ENCODE measurements around the gene AK1. TPM values are rescaled to one million over a fixed set of nuclear protein-coding genes. Genes with fewer than 3 reads are reported as not detected.
"Not testable (repeated sequence)": the region's sequence is repeated elsewhere in the genome, so short reads cannot be mapped to it uniquely, and the experiment has no call there.

The AK1 gene
- total RNA-seq, 1 donor from 2014 or later, result 50.2 TPM

DNA sequence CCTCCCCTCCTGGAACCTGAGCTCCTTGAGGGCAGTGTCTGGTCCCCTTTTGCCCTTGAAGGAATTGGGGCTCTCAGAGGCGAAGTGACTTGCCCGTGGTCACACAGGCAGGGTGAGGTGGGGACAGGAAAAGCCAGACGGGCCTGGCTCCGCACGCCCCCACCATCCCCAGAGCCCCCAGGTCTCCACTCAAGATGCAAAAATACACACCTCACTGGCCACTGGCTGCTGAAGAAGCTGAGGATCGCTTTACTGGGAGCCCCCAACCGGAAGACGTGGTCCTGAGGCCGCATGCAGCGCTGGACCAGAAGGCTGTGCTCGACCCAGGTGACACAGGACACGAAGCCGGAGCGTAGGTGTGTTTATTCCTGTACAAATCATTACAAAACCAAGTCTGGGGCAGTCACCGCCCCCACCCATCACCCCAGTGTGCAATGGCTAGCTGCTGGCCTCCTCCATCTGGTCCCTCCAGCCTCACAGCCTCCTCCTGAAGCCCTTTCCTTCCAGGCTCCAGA, 7.6 kb upstream of the AK1 start:
- no peak for DNase-seq (ENCODE audit: low read depth, low spot score)

DNA sequence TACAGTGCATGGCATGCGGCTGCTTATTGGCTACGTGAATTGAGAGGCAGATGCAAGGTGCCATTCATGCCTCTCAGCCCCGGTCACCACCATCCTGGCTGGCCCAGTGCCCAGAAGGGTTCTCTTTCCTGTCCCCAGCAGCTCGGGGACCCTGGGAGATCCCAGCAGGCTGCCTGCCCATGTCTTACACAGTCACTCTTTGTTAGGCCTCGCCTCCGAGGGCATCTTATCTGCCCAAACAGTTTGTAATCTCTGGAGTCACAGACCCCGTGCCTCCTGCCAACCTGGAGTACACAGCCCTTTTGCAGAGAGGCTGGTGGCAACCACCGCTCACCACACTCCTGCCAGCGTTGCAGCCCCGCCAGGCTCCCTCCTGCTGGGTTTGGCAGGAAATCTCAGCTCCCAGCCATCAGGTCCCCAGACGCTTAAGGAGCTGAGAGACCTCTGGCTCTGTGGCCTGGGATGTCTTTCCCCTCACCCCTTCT, 7.0 kb upstream of the AK1 start:
- DNase-seq (ENCODE audit: low read depth, low spot score), result no peak

DNA sequence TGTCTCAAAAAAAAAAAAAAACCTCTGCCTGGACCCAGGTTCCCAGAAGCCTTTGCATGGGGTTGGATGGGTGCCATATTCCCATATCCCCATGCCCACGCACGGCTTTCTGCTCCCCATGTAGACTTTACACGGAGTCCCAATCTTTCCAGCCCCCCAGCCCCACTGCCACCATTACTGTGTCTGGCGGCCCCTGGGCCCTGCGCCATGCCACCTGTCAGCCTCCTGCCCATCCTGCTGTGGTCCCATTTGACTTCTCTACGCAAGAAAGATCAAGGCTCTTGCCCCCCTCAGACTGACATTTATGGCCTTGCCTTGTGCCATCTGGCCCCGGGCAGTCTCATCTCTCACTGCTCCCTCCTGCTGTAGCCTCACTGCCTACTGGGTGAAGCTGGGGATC, 6.5 kb upstream of the AK1 start:
- DNase-seq (ENCODE audit: low read depth, low spot score), result no peak

DNA sequence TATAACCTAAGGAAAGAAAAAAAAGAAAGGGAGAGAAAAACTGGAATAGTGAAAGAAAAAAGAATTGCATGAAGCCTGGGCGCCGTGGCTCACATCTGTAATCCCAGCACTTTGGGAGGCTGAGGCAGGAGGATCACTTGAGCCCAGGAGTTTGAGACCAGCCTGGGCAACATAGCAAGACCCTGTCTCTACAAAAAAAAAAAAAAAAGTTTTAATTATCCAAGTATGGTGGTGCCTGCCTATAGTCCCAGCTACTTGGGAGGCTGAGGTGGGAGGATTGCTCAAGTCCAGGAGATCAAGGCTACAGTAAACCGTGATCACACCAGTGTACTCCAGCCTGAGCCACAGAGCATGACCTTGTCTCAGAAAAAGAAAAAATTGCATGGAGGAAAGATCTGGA, 4.2 kb upstream of the AK1 start:
- DNase-seq (ENCODE audit: low read depth, low spot score), result not testable (repeated sequence)

DNA sequence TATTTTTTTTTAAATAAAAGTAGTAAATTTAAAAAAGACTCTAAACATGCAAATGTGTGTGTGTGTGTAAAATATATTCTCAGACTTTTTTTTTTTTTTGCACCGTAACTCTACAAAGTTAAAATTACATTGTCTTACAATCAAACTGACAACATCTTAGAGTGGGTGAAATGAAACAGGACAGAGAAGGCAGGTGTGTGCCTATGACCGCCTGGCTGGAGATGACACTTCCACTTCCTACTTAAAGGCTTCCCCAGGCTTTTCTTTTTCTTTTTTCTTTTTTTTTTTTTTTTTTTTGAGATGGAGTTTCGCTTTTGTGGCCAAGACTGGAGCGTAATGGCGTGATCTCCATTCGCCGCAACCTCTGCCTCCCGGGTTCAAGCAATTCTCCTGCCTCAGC, 2.7 kb upstream of the AK1 start:
- DNase-seq (ENCODE audit: low read depth, low spot score), result no peak

DNA sequence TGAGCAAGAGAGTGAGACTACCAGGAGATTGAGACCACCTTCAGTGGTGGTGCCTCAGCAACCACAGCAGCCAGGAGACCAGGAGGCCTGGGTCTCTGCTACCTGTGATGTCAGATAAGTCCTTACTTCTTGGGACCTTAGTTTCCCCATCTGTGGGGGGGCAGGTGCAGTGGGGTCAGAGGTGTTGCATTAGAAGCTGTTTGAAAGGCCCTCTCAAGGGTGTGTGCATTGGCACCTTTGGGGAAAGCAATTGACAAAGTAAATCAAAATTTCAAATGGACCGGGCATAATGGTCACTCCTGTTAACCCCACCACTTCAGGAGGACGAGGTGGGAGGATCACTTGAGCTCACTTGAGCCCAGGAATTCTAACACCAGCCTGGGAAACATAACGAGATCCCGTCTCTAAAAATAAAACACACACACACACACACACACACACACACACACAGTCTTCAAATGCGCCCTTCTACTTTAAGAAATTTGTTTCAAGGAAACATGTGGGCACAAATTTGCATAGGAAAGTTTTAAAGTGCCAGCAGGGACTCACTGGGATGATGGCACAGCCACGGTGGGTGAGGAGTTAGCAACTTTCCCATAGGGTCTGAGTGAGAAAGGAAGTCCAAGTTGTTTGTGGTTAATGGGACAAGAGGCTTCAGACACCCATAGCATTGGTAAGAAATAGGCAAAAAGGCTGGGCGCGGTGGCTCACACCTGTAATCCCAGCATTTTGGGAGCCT, 1.3 kb upstream of the AK1 start:
- no peak for DNase-seq (ENCODE audit: low read depth, low spot score)

DNA sequence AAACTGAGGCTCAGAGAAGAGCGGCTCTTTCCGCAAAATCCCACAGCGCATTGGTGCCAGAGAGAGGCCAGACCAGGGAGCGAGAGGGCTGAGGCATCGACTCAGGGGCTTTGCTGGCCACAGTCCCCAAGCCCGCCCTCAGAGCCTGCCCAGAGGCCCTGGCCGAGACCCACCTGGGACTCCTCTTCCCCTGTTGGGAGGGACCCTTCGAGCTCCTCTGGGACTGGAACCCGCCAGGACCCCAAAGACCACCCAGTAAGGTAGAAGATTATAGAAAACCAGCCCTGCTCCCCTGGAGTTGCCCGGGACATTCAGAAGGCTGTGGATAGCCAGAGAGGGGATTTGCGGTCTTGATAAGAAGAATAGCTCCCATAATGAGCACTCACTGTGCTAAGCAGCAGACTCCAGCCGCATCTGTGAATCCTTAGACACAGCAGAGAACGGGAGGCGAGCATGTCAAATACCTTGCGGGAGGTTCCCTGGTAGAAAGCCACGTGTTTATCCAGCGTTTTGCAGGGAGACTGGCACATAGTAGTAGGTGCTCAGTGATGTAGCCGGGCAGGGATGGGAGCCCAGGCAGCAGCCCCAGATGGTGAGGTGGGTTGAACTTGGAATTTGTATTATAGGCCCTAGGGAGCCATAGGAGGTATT, 651 bp upstream of the AK1 start:
- no peak for DNase-seq (ENCODE audit: low read depth, low spot score)

DNA sequence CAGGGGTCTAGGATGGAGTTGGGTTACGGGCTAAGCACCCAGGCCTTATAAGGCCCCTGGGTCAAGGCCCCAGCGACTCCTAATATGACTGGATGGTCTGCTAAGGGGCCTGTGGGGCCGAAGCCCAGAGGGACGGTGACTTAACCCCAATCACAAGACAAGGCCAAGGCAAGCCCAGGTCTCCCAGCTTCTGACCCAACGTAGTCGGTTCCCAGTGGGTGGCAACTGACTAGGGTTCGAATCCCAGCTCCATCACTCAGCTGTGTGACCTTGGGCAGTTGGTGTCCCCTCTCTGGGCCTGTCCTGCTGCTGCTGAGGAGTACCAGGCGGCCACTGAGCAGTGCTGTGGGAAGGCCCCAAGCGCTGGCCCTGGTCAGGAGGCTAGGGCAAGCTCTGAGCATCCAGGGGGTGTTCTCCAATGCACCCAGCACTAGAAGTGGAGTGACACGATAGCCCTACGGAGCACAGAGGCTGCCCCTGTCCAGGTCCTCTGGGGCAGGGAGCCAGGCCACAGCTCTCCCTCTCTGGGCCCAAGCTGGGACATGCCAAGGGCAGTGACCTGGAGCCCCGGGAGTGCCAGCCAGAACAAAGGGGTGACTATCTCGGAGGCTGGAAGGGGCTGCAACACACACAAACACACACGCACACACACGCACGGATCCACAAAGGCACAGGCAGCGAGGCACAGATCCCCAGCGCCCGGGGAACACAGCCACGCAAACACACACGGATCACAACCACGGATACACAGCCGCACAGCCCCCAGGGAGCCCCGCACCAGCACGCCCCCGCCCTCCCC, 512 bp downstream of the AK1 start:
- DNase-seq (ENCODE audit: low read depth, low spot score), result no peak

DNA sequence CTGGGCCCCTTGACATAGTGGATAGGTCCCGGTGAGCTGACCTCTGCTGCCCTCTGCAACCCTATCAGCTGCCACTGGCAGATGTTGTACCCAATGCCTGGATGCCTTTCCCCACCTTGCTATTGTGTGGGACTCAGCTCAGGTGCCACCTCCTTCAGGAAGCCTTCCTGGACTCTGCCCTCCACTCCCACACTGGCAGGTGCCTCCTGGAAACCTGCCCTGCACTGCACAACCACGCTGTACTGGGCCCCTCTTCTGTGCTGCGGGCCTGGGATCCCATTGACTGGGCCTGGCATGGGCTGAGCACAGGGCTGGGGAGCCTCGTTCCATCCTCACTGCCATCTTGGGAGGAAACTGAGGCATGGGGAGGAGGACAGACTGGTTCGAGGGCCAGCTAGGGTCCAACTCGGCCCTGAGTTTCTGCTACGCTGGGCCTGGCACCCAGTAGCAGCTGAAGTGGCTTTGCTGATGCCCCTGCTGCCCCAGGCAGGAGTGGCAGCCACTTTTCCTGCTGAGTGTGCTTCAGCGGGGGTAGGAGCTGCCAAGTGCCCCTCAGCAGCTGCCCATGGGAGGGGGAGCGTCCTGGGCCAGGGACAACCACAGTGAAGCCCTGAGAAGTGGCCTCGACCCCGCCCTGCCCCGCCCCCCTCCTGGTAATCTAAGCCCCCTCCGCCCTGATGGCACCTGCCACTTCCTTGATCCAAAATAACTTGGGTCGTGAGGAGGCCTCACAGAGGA, 1.3 kb downstream of the AK1 start:
- DNase-seq (ENCODE audit: low read depth, low spot score), result no peak

DNA sequence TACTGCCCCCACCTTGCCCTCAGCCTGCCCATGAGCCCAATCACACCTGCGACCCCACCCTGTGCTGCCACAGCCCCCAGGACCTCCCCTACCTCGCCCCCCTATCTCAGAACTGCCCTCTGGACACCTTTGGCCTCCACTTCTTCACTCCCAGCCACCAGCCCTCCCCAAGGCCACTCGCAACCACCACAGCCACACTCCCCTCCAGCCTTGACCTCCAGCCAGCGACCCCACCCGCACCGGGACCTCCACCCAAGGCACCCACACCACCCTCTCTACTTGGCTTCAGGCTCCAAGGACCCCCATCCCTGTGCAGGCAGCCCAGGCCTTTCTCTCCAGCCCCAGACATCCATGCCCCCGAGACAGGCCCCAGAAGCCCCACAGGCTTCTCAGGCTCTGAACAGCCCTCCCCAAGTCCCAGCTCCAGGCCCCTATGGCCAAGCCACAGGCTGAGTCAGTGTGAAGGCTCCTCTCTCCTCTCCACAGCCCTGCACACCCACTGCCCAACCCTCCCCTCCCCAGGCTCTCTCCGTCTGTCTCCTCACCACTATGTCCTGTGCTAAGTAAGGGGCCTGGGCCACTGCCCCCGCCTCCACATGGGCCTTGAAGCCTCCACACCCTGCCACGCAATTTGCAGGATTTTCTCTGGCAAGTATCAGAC, 2.0 kb downstream of the AK1 start:
- DNase-seq (ENCODE audit: low read depth, low spot score), result no peak

DNA sequence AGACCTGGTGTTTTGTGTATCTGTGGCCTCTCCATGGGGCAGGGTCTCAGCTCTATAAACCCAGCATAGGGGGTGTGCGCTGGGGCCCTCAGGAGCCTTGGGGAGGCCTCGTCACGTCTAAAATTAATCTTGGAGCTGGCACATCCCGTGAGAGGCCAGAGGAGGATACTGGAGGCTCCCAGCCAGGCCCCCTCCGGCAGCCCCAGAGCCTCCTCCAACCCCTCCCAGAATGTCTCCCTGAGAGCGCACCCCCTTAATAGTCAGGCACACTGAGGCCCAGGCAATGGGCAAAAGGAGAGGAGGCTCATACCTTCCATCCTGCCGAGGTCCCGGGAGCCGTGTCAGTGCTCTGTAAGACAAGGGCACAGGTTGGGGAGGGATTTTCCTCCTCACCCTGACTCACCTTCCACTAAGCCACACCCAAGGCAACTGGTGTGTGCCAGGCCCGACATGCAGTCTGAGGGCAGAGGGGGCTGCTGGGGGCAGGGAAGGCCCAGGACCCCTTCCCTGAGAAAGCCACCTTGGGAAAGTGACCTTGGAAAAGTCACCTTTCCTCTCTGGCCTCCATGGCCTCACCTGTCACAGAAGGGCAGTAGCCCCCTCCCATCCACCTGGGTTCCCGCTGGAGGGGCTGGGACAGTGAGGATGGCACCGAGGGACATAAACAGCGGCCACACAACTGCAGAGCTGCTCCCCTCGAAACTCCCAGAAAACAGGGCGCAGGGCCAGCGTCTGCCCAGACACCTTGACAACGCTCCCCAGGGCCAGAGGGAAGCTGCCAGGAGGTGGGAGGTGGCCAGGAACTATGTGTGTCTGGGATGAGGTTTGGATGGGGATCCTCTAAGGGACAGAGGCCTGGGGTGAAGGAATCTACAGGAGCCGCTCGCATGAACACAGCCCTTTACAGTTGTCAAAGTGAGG, 2.9 kb downstream of the AK1 start:
- DNase-seq (ENCODE audit: low read depth, low spot score), result no peak

DNA sequence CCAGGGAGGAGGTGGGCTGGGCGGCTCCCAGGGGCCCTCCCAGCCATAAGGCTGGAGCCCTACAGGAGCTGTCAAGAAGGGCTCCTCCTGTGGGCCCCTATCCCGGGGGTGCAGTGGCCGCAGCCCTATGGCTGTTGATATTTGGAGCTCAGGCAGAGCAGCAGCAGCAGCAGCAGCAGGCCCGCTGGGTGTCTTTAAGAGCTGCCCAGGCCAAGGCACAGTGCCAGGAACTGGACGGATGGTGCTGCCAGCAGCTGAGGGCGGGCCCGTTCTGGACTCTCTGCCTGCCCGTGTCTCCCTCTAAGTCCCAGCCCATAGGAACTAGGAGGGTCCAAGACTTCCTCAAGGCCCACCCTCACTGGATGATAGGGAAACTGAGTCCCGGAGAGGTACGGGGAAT, 3.6 kb downstream of the AK1 start:
- DNase-seq (ENCODE audit: low read depth, low spot score), result no peak

DNA sequence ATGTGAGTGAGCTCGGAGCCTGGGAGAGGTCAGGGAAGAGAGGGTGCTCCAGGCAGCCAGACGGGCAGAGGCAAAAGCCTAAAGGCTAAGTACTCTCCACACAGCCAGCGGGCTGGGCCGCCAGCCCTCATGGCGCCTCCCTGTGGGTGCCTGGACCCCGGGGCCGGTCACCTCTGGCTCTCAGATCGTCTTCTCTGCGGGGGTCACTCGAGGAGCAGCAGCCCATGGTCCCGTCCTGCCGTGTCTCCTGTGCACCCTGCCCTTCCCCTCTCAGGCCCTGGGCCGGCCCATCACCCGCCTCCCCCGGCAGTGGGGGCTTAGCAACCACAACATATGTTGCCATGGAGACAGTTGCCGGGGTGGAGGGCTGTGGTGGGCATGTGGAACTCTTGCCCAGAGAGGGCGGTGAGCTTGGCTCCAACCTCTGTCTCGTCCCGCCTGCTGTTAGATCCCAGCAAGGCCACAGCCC, 4.2 kb downstream of the AK1 start:
- no peak for DNase-seq (ENCODE audit: low read depth, low spot score)

DNA sequence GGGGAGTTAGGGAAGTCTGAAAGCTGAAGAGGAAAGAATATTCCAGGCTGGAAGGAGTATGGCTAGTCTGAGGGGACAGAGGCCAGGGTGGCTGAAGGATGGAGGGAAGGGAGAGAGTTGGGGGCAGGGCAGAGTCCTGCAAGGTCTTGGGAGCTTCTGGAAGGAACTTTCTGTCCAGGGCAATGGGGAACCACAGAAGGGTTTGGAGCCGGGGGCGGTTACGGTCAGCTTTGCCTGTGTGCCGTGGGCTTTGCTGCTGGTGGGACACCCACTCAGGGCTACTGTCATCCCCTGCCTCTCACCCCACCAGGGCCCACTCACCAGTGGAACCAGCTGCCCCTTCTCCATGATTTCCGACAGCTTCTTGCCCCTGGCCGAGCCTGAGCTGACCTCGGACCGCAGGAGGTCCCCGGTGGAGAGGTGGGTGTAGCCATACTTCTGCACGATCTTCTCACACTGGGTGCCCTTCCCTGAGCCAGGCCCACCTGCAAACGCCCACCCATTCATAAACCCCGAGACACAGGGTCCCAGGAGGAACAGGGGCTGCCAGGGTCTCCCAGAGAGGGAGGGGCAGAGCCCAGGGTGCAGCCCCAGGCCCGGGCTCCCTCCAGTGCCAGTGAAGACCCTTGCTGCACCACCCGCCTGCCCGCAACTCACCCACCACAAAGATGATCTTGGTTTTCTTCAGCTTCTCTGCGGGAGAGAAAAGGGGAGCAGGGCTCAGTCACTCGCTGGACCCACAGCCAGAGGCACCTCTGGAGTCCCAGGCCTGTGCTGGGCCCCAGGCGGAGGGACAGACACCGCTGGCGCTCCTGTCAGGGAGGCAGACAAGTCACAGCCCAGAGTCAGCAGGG, 4.9 kb downstream of the AK1 start:
- no peak for DNase-seq (ENCODE audit: low read depth, low spot score)

DNA sequence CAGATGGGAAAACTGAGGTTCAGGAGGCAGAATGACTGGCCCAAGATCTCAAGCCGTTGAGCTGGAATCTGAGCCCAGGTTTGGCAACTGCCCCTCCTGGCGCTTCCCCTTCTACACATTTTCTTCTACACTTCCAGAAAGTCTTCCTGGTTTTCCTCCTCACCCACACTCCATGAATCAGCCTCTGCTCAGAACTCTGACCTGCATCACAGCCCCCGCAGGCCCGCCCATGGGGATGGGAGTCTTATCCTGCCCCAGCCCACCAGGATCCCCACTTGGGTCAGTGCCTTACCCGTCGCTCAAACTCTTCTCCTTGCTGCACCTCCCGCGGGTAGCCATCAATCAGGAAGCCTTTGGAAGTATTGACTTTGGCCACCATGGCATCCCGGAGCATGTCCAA, 5.9 kb downstream of the AK1 start:
- no peak for DNase-seq (ENCODE audit: low read depth, low spot score)

DNA sequence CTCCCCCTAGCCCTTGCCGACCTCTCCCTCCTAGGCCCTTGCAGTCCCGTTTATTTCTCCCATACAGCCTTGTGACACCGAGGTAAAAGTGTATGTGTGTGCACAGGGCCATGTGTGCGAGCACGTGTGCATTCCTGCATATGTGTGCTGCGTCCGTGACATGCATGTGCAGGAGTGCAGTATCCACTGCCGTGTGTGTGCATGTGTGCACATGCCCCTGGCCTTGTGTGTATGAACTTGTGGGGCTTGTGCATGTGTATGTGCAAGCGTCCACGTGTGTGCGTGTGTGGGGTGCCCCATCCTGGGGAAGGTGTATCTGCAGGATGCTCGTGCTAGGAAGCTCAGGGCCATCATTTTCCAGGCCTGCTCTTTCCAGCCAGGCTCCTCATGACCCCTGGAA, 6.6 kb downstream of the AK1 start:
- DNase-seq (ENCODE audit: low read depth, low spot score), result no peak

DNA sequence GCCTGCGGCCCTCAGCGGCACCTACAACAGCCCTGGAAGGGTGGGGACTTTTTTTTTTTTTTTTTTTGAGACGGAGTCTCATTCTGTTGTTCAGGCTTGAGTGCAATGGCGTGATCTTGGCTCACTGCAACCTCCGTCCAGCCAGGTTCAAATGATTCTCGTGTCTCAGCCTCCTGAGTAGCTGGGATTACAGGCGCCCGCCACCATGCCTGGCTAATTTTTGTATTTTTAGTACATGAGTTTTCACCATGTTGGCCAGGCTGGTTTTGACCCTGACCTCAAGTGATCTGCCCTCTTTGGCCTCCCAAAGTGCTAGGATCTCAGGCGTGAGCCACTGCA, 7.4 kb downstream of the AK1 start:
- DNase-seq (ENCODE audit: low read depth, low spot score), result not testable (repeated sequence)

DNA sequence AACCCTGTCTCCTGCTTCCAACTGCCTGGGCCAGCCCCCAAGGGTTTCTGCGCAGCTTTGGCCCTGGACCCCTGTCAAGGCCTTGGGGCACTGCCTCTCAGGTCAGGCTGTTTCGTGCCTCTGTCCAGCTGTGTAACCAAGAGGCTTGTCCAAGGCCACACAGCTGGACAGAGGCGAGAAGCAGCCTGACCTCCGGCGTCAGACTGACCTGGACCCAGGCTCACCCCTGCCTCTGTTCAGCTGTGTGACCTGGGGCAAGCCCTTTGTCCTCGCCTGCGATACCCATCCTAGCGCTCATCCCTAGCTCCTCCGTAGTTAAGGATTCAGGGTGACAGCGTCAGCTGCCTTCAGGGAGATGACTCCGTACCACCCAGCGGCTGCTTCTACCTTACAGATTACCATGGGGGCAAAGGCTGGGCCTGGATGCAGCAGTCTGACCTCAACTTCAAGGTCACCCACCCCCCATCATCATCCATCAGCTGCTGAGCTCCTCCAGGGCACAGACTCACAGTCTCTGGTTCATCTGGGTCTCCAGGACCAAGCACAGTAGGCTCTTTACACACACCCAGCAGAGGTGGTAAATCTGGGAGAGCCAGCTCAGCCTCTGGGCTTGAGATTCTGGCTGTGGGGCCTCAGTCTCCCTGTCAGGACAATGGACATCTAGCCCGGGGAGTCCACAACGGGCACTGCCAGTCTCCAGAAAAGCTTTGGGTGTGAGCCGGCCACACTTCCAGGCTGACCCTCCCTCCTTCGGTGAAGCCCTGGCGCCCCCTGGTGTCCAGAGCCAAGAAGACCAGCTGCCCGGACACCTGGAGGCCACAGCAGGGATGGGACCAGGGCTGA, 7.9 kb downstream of the AK1 start:
- DNase-seq (ENCODE audit: low read depth, low spot score), result no peak
